Activated CD4-positive, alpha-beta T cell treated with anti-CD3 and anti-CD28 coated beads, Interleukin-2, Interleukin-6, amounts not matched to agents 100 ng/mL and 50 ng/mL, durations not matched to agents 16 hours and 8 hours (primary cell): ENCODE measurements around the gene SNX25.
A peak's percentile ranks its signal among the peaks of the same experiment; 100 is the strongest.
"Not testable (repeated sequence)": the region's sequence is repeated elsewhere in the genome, so short reads cannot be mapped to it uniquely, and the experiment has no call there.

Source experiments
- DNase-seq: peaks from one replicate; pipeline ENCODE4 v3.0.0-alpha.2; 2020

Gene SNX25

DNA sequence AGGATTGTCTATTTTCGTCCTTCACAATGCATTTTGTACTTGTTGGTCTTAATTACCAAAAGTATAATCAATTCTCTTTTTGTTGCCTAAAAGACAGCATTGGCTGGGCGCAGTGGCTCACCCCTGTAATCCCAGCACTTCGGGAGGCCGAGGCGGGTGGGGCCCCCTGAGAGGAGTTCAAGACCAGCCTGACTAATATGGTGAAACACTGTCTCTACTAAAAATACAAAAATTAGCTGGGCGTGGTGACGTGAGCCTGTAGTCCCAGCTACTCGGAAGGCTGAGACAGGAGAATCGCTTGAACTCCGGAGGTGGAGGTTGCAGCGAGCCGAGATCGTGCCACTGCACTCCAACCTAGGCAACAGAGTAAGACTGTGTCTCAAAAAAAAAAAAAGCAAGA lies 4.3 kb upstream of the SNX25 start:
- peak; percentile 36 for DNase-seq

DNA sequence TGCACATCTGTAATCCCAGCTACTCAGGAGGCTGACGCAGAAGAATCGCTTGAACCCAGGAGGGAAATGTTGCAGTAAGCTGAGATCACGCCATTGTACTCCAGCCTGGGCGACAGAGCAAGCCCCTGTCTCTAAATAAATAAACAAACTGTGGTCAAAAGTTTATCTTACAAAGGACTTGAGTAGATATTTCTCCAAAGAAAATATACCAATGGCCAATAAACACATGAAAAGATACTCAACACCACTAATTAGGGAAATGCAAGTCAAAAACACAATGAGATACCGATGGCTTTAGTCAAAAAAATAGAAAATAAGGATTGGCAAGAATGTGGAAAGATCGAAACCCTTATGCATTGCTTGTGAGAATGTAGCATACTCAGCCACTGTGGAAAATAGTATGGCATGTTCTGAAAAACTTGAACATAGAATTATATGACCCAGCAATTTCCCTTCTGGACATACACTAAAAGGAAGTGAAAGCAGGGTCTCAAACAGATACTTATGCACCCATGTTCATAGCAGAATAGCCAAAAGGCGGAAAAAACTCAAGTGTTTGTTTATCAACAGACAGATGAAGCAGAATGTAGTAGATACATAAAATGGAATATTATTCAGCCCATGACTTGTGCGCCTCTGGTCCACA lies 3.6 kb upstream of the SNX25 start:
- no peak for DNase-seq

DNA sequence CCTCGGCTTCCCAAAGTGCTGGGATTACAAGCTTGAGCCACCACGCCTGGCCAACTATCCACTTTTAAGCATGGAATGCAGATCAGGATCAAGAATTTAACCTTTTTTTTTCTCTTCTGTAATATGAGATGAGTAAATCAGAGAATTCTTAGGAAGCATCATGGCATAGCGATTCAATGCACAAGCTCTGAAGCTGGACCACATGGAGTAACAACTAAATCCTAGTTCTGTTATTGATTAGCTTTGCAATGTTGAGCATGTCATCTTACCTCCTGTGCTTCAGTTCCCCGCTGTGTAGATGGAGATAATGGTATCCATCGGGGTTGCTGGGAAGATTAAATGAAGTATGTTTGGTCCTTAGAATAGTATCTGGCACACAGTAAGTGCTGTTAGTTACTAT lies 1.9 kb upstream of the SNX25 start:
- DNase-seq: no peak

DNA sequence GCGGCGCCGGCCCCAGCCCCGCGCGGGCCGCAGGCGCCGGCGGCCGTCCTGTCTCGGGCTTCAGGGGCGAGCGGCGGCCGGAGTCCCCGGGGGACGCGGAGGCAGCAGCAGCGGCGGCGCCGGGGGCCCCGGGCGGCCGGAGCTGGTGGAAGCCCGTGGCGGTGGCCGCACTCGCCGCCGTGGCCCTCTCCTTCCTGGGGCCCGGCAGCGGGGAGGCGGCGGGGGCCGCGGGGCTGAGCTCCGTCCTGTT lies 379 bp downstream of the SNX25 start:
- DNase-seq: not testable (repeated sequence)

DNA sequence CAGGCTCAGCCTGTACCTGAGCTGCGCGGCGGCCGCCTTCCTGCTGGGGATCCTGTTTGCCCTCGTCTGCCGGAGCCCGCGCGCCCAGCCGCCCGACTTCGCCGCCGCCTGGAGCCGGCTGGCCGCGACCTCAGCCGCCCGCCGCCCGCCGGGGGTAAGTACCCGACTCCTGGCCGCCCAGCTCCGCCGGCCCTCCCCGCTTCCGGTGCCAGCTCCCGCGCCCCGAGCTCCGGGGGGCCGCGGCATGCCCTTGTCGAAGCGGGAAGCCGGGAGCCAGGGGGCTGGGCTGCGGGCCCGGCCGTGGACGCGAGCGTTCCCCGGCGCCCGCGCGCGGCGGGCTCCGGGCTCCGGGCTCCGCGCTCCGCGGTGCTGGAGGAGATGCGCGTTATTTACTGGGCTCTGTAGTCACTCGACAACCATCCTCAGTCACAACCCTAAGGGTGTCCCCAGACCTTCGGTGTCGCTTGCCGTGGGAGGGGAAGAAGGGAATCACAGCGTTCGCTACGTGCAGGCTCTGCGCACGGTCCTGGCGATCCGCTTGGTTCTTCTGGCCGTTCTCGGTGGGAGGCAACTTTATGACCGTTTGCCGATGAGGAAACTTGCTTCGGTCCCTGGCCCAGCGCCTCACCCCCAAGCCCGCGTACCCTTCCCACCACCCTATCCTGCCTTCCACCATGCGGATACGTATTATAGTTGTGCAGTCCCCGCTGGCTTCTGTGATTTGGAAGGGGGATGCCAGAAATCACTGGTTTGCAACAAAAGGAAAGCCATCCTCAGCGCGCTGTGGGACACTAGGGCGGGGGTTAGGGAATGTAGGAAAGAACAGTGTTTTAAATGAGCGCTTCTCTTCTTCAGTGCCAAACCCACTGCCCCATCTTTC lies 944 bp downstream of the SNX25 start:
- DNase-seq: peak; percentile 57

DNA sequence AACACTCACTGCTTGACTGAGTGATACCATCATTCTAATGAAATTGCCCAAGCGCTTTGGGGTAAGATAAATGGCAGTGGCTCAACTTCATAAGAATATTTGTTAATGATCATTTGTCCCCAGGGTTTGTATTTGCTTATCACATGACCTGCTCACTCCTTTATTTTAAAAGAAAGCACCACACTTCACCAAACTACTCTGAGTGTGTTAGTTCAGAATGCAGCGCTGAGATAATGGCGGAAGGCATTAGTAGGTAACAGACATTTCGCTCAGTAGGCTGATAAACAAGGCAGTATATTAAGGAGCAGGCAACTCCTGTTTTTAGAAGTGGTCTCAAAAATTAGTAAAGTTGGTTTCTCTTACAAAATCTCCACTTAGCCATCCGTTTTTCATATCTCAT lies 1.6 kb downstream of the SNX25 start:
- no peak for DNase-seq

DNA sequence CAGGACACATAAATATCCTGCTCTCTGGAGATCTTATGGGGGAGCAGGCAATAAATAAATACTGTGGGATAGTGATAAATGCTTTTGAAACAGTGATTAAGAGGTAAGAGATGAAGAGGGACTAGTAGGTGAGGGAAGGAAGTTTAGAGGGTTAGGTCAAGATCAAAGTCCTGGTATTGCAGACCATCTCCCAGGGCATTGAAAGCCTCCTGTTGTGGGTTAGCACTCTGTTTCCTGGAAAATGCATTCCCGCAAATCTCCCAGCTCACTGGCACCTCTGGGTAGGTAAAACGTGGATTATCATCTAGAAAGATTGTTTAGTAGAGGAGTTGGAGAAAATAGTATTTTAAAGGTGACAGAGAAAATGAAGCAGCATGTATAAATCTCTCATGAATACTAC lies 2.2 kb downstream of the SNX25 start:
- no peak for DNase-seq

DNA sequence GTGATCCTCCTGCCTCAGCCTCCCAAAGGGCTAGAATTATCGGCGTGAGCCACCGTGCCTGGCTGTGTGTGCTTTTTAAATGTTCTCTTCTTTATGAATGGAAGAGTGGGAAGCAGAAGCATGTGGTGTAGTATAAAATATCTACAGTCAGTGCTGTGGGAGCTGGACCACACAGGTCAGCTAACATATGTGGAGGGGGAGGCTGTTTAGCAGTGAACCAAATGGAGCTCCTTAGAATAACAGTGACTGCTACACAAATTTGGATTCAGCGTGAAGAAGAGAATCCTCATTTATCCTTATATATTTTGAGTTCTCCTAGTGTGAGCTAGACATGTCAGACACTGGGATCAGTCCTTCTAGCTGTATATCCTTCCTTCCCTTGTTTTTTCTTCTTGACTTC lies 3.2 kb downstream of the SNX25 start:
- no peak for DNase-seq

DNA sequence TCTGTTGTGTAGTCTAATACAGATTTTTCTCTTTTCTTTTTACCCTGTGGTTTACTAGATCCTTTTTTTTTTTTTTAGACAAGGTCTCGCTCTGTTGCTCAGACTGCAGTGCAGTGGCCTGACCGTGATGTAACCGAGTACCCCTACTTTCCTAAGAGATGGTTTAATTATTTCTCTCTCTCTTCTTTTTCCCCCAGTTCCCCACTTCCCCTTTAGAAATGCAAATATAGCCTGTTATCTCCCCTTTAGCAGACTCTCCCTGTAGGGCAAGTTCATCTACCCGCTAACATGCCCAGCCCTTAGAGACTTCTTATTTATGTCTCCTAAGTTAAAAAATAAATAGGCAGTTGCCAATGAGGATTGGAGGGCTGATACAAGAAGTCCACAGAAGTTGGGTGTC lies 4.5 kb downstream of the SNX25 start:
- DNase-seq: no peak

DNA sequence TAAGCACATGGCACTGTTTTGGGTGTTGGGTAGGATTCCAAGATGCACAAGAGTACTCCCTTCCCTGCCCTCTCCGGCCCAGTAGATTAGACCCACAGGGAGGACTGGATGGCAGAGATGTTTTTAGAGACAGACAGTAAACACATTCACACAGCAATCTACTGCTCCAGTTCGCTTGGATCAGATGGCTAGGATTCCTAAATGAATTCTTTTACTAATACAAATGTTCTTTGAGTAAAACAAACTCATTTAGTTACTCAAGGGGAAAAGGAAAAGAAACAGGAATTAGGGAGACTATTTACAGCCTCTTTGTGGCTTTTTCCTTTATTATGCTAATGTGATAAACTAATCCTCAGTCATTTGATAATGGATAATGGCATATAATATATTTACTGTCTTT lies 5.9 kb downstream of the SNX25 start:
- no peak for DNase-seq

DNA sequence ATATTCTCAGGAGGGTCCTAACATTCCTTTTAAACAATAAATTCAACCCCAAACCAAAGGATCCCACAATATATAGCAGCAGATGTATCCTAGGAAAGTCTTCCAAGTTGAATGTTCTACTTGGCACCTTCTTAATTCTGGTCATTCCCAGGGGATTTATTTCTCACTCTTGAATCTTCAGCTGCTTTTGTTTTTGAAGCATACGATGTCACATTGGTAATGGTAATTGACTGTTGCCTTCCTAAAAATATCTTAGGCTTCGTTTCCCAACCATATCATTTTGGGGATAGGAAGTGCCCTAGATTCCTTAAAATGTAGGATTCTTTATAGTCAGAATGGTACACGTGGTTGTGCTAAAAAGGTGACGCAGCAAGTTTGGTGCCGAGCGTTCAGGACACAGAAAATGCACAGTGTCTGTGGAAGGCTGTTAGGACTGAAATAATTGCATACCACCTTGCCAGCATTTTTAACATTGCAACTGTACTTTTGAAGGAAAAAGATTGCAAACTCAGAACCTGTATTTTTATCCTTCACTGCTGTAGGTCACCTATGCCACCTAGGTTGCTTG lies 8.1 kb downstream of the SNX25 start:
- no peak for DNase-seq

DNA sequence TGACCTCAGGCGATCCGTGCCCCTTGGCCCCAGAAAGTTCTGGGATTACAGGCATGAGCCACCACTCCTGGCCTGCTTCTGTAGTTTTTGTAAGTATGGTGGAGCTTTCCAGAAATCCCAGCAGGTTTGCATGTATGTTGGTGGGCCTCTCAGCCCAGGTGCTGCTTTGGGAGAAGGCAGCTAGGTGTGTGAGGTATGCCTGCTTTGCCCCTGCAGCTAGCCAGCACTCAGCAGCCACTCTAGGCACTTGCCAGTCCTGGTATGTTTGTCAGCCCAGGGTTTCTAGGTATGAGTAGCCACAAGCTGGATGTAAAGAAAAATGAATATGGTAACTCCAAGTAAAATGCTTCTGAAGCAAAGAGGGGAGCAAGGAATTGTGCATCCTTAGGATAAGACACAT lies 8.9 kb downstream of the SNX25 start:
- DNase-seq: no peak

DNA sequence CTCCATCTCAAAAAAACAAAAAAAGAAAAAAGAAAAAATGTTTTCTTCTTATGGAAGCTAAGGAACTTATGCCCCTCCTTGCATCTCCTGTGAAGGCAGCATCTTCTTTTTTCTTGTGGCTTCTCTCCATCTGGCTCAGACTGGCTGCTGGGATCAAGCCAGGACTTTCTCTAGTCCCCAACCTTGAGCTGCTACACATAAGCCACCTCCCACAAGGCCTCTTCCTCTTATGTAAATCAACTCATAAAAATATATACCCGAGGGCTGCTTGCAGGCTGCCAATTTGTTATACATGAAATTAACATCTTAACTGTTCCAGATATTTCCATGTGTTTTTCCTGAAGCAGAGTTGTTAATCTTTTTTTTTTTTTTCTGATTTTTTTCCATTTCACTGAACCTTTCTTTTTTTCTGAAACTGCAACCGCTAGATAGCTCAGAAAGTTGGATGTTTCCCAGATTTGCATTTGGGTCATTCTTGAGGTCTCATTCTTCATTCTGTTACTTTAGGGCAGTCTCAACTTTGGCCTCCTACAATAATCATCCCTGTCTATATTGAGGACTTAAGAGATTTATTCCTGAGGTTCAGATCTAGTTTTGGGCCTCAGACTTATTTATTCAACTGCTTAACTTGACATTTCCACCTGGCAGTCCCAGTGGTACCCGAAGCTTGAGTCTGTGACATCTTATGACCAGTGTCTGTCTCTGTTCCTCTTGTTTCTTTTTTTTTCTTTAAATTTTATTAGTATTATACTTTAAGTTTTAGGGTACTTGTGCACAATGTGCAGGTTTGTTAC lies 10.3 kb downstream of the SNX25 start:
- DNase-seq: no peak

DNA sequence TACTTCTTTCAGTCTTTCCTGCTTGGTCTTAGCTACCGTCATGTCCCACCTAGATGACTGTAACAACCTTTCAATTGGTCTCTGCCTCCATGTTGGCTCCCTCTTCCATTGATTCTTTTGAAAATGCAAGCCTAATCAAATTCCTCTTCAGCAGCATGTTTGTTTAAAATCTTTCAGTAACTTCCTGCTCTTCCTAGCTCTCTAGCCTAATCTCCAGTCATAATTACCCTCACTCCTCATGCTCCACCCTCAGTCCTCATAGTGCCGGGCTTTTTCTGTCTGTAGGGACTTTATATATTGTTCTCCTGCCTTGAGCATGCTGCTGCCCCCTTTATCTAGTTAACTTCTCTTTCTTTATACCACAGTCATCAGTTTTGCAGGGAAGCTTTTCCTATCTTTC lies 12.1 kb downstream of the SNX25 start:
- DNase-seq: no peak

DNA sequence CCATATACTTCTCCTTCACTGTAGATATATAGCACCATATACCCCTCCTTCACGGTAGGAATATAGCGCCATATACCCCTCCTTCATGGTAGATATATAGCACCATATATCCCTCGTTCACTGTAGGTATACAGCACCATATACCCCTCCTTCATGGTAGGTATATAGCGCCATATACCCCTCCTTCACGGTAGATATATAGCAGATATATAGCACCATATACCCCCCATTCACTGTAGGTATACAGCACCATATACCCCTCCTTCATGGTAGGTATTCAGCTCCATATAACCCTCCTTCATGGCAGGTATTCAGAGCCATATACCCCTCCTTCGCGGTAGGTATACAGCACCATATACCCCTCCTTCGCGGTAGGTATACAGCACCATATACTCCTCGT lies 12.5 kb downstream of the SNX25 start:
- DNase-seq: no peak

DNA sequence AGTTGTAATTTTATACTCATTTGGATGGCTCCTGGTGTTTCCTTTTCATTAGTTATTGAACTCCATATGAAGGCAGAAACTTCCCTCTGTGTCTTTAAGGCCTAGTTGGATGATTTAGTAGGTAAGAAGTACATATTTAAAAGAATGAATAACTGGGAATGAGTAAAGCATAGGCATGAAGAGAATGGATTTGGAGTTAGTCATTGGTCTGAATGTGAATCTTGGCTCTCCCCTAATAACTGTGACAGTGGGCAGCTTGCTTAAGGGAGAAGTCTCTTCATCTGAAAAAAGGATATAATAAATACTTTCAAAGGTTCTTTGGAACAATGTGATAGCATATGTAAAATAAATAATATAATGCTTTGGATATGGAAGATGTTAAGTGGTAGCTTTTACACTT lies 13.2 kb downstream of the SNX25 start:
- no peak for DNase-seq

DNA sequence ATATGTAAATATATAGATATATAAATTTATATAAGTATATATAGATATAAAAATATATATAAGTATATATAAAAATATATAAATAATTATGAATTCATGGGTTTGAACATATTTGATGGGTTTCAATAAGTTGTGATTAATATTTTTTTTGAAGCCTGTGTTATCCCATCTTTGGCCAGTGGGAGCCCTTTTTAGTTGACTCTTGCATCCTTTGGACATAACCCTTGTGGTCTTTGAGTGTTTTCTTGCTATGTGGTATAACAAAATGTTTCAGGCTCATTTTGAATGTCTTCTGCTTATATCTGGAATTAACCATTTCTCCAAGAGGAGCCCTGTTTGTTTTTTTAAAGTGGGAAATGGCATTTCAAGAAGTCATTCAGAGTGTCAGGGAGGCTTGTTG lies 15.2 kb downstream of the SNX25 start:
- DNase-seq: no peak

DNA sequence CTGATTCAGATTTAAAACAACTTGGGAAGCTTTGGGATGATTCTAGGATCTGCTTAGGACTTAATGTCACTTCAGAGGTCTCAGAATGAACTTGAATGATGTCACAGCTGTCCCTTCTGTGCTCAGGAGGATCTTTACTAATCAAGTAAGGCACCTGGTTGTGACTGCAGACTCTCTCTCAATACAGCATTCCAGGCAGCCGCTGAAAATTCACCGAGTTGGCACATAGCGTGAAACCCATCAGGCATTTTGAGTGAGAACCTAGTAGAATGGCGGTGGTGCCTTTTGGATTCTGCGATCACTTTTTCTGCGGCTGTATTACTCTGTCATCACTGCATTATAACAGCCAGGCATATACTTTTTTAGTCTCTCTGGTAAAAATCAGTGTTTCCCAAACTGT lies 16.5 kb downstream of the SNX25 start:
- no peak for DNase-seq

DNA sequence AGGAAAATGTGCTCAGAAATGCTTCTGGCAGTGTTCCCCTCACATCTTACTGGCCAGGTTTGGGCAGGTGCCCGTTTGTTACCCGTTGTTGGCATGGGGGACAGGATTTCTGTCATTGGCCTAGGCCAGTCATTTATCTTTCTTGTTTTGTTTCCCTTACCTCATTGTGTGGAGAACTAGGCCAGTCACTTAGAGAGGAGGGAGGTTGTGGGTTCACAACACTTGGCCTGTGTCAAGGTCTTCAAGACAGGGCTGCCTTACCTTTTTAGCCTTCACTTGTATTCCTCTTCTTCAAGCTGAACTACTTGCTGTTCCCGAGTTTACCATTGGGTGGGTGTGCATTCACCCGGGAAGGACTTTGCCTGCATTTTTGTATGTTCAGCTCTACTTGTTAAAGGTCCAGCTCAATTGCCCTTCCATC lies 17.7 kb downstream of the SNX25 start:
- DNase-seq: no peak

DNA sequence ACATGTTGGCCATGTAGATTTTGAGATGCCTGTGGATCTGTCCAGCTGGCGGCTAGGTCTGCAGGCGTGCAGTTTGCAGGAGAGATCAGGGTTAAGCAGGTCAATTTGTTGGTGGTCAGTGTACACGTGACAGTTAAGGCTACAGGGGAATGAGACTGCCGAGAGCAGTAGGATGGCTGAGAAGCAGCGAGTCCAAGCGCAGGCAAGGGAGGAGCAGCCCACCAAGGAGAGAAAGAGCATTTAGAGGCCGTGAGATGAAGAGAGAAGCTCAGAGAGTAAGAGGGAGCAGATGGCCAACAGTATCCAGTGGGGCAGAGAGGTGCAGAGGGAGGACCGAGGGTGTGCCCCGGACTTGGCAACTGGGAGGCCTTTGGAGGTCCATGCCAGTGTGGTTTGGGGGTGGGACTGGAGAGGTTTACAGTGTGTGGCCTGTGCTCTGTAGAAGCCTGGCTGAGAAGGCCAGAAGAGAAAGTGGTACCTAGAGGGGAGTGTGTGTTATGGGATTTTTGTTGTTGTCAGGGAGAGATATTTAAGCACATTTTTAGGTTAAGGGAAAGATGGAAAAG lies 18.4 kb downstream of the SNX25 start:
- no peak for DNase-seq

DNA sequence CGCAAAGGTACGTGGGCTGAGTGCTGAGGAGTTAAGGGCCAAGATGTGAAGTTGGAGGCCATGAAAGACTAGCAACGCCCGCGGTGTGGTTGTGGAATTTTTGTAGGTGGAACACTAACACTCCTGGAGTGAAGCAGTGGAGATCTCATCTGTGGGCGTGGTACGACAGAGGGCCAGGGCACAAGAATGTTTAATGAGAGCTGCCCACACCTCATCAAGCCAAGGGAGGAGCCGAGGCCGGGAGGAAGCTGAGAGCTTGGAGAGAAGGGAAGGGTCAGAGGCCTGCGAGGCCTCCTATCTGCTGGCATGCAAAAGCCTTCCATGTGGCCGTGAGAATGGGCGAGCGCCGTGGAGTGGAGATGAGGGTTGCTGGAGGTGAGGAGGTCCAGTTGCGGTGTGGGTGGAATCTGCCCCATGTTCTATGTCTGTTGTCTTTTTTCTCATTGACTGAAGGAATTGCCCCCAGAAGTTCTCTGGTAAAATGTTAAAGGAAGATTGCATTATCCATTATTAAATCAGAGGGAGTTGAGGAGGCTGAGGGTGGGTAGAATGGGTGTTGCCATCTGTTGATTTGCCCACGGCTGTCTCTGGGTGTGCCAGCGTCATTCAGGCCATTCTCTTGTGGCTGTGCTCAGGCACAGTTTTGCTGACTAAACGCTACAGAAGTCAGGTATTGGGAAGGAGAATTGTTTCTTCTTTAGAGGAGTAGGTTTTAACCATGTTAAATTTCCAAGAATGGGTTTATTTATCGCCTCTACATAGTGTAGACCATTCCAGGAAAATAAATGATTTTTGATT lies 19.8 kb downstream of the SNX25 start:
- no peak for DNase-seq

DNA sequence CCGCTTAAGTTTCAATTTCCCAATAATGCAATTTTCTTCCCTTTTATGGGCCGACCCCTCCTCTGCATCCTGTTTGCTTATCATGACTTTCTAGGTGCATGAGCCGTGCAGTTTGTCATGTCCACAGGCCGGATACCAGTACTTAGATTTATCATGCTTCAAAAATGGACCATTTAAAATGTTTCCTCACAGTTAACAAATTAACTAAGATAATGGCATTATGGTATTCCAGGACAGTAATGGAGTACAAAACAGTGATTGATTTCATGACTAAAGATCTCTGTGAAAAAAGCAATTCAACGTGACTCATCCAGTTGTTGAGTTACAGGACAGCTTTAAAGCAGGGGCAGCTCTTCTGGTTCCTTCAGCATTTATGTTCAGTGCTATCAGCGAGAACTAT lies 23.0 kb downstream of the SNX25 start:
- DNase-seq: no peak
